GM21717 (cell line): ENCODE results near the gene SPOCK3.
"Not testable (repeated sequence)": the region's sequence is repeated elsewhere in the genome, so short reads cannot be mapped to it uniquely, and the experiment has no call there.

ENCODE experiments used
- ATAC-seq: cut with Tn5 transposase; IDR thresholded peaks from one replicate; pipeline ENCODE4 v1.9.1; 2021; ENCODE audit warnings: mild to moderate bottlenecking, moderate library complexity; ENCODE audit not compliant: unreplicated experiment

The SPOCK3 gene

GRCh38 chr4:166968219-166968618 lies 266.1 kb downstream of the SPOCK3 start:
- ATAC-seq: not testable (repeated sequence)

- ATAC-seq: no peak
These were observed 268.7 kb downstream of the SPOCK3 start for GRCh38 chr4:166965562-166965961.

GRCh38 chr4:166957451-166957850 lies 276.8 kb downstream of the SPOCK3 start:
- ATAC-seq: no peak

- no peak for ATAC-seq
These were observed 277.8 kb downstream of the SPOCK3 start for GRCh38 chr4:166956484-166956883.

GRCh38 chr4:166941629-166942028 lies 292.7 kb downstream of the SPOCK3 start:
- ATAC-seq: peak; percentile 74

GRCh38 chr4:166930464-166930863 lies 303.8 kb downstream of the SPOCK3 start:
- no peak for ATAC-seq

GRCh38 chr4:166924424-166924823 lies 309.9 kb downstream of the SPOCK3 start:
- no peak for ATAC-seq

GRCh38 chr4:166913926-166914325 lies 320.4 kb downstream of the SPOCK3 start:
- no peak for ATAC-seq

- ATAC-seq: no peak
These were observed 330.9 kb downstream of the SPOCK3 start for GRCh38 chr4:166903408-166903807.

- no peak for ATAC-seq
These were observed 331.4 kb downstream of the SPOCK3 start for GRCh38 chr4:166902941-166903340.

- ATAC-seq: peak; percentile 67
These were observed 338.0 kb downstream of the SPOCK3 start for GRCh38 chr4:166896254-166896653.

- peak; percentile 18 for ATAC-seq
These were observed 338.5 kb downstream of the SPOCK3 start for GRCh38 chr4:166895771-166896170.

- no peak for ATAC-seq
These were observed 346.8 kb downstream of the SPOCK3 start for GRCh38 chr4:166887457-166887856.

- ATAC-seq: no peak
These were observed 347.6 kb downstream of the SPOCK3 start for GRCh38 chr4:166886718-166887117.

- ATAC-seq: no peak
These were observed 352.1 kb downstream of the SPOCK3 start for GRCh38 chr4:166882221-166882620.

- no peak for ATAC-seq
These were observed 358.5 kb downstream of the SPOCK3 start for GRCh38 chr4:166875821-166876220.

- no peak for ATAC-seq
These were observed 372.3 kb downstream of the SPOCK3 start for GRCh38 chr4:166862032-166862431.

- ATAC-seq: not testable (repeated sequence)
These were observed 383.9 kb downstream of the SPOCK3 start for GRCh38 chr4:166850398-166850797.

GRCh38 chr4:166846939-166847338 lies 387.4 kb downstream of the SPOCK3 start:
- no peak for ATAC-seq

GRCh38 chr4:166842795-166843261 lies 391.5 kb downstream of the SPOCK3 start:
- no peak for ATAC-seq

GRCh38 chr4:166839615-166840251 lies 394.6 kb downstream of the SPOCK3 start:
- peak; percentile 86 for ATAC-seq

GRCh38 chr4:166838975-166839614 lies 395.2 kb downstream of the SPOCK3 start:
- ATAC-seq: peak; percentile 71
